NCI-H82 treated with DMSO at 0.1 percent for 48 hours (cell line): ENCODE results near the gene SLC7A10.

Source experiments
- DNase-seq: peaks from one replicate; lab custom pipeline; 2025; ENCODE audit not compliant: unreplicated experiment; lab: John Stamatoyannopoulos, UW

Gene SLC7A10

GRCh38 chr19:33225458-33225926 lies at the start of gene SLC7A10:
Gene SLC7A10 (minus strand): TSS chr19:33225850. CDS start chr19:33225703, 147 bp downstream.
- no peak for DNase-seq

GRCh38 chr19:33274663-33275558 lies 49.3 kb upstream of the SLC7A10 start:
- DNase-seq: no peak

GRCh38 chr19:33273881-33274662 lies 48.4 kb upstream of the SLC7A10 start:
- no peak for DNase-seq

DNA sequence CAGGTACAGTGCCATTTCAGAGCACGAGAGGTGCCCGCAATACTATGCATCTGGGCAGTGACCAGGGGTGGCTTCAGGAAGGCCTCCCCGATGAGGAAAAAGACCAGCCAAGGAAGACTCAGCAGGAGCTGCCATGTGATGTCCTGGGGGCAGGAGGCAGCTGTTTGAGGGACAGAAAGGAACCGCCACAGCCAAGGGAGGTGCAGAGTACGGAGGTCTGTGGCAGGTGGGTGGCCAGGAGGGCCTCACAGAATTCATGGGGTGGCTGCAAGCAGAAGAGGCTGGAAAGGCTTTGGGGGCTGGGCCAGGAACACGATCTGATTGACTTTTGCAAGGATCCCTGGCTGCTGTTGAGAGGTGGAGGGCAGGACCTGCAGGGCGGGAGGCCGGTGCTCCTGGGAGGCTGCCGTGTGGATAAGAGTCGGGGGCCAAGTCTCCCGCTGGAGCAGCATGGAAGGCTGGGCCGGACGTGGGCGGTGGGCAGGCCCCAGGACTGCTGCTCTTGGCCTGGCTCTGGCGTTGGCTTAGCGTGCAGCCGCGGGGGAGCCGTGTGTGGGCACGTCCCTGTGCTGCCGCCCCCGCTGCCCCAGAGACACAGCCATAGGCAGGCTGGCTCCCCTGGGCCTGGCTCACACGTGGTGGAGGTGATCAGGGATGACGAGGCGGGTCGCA lies 47.6 kb upstream of the SLC7A10 start:
- no peak for DNase-seq

- DNase-seq: no peak
Measured at GRCh38 chr19:33271246-33272021, 45.8 kb upstream of the SLC7A10 start.

- no peak for DNase-seq
Measured at GRCh38 chr19:33270769-33271168, 45.1 kb upstream of the SLC7A10 start.

- DNase-seq: no peak
Measured at GRCh38 chr19:33269016-33269415, 43.4 kb upstream of the SLC7A10 start.

- no peak for DNase-seq
Measured at GRCh38 chr19:33268162-33268991, 42.7 kb upstream of the SLC7A10 start.

DNA sequence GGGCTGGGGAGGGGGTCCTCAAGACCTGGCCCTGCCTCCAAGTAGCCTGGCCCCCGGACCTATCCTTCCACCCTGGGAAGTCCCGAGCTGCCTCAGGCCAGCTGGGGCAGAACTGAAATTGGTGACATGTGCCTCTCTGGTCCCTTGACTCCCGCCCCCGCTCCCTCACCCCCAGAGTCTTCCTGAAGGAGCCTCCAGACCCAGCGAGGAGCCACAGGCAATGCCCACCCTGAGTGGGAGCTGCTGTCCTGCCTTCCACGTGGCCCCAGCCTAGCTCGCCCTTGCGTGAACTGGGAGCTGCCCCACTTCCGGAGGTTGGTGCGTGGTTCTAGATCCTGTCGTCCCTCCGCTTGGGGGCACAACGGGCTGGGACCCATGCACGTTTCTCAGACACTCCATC lies 42.1 kb upstream of the SLC7A10 start:
- DNase-seq: no peak

DNA sequence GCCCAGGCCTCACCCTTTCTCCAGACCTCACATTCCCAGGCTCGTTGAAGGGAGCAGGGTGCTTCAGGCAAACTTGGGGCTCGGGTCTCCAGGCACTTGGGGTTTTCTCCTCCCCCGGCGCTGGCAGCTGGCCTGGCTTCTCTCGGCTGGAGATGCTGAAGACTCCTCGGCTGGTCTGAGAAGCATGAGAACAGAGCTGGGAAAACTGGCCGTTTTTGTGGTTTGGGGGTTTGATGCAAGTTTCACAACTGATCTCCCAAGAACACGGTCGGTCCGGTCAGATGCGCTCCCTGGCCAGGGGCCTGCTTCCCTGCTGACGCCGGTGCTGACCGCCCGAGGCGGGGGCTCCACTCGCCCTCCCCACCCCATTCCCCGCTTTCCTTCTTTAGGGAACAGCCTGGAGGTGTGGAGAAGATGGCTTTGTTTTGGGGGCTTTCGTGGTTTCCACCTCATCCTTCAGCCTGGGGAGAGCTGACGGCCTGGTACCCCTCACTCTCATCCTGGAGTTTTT lies 41.4 kb upstream of the SLC7A10 start:
- no peak for DNase-seq

- DNase-seq: no peak
Measured at GRCh38 chr19:33264881-33265445, 39.3 kb upstream of the SLC7A10 start.

- no peak for DNase-seq
Measured at GRCh38 chr19:33263325-33264023, 37.8 kb upstream of the SLC7A10 start.

- DNase-seq: no peak
Measured at GRCh38 chr19:33261511-33262189, 36.0 kb upstream of the SLC7A10 start.

DNA sequence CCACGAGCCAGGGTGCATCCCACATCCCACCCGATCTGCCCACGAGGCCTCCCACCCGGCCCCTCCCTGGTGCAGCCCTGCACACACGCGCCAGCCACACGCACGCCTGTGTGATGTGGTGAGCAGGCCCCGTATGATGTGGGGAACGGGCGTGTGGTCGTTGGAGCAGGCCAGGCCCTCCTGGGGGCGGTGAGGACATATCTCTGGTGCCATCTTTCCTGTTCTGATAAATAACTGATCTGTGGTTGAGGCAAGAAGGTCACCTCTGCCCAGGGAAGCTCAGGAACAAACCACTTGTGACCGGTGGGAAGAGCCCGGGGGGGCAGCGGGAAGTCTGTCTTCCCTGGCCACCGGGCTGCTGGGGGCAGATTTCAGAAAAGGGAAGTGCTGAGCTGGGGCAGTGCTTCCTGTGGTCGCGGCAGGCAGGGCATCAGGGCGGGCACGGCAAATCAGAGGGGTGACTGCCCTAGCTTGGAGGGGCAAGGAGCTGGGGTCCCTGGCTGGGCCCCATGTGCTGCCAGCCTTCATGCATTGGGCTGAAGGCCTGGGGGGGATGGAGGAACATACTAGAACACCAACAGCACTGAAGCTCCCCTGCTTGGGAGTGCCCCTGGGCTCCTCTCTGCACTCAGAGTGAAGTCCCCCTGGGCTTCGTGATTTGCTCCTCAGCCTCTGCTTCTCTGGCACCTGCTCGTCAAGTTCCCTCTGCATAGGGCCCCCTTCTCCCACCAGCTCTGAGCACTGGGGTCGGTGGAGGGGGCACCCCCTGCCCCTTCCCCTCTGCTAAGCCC lies 35.2 kb upstream of the SLC7A10 start:
- DNase-seq: no peak

GRCh38 chr19:33259539-33259938 lies 33.9 kb upstream of the SLC7A10 start:
- DNase-seq: no peak

DNA sequence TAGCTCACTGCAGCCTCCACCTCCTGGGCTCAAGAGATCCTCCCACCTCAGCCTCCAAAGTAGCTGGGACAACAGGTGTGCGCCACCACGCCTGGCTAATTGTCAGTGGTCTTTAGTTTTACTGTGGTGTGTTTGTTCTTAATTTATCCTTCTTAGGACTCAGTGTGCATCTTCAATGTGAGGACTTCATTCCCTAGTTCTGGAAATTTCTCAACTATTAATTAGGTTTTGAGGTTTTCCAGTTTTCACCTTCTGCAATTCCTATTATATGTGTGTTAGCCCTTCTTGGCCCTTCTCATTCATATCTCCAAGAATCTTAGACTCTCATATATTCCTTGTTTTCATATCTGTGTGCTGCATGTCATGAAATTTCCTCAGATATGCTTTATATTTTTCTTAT lies 32.2 kb upstream of the SLC7A10 start:
- no peak for DNase-seq

- no peak for DNase-seq
Measured at GRCh38 chr19:33256261-33256660, 30.6 kb upstream of the SLC7A10 start.
